Prostate gland (tissue), 2 donors: ENCODE data around the gene MN1. TPM values are rescaled to one million over a fixed set of nuclear protein-coding genes. Genes with fewer than 3 reads are reported as not detected.

ENCODE experiments used
- DNase-seq: peaks from one replicate; pipeline ENCODE4 v3.0.0-alpha.2; 2019; ENCODE audit warnings: low spot score
- H3K27ac ChIP-seq, 2 donors: fragments of 200-600 bp; sonication (generic); 2 replicates each; pipeline ENCODE4 v1.5.1; 2017 to 2019
- H3K27me3 ChIP-seq: fragments of 200-600 bp; sonication (generic); replicated peaks from 2 replicates; pipeline ENCODE4 v1.5.1; 2019; ENCODE audit not compliant: insufficient read depth
- H3K36me3 ChIP-seq, 2 donors: fragments of 200-600 bp; sonication (generic); 1 replicate in 1 of 2; 2 replicates in 1 of 2; pipeline versions ENCODE4 v1.5.1 to v1.8.1; 2017 to 2019
- H3K4me1 ChIP-seq: fragments of 200-600 bp; sonication (generic); replicated peaks from 2 replicates; pipeline ENCODE4 v1.5.1; 2019
- H3K4me3 ChIP-seq, 2 donors: fragments of 200-600 bp; sonication (generic); 2 replicates each; pipeline ENCODE4 v1.5.1; 2017 to 2019
- H3K9me3 ChIP-seq: fragments of 200-600 bp; sonication (generic); 2 replicates; pipeline ENCODE4 v1.5.1; 2017
- POLR2A ChIP-seq: fragments of 450-650 bp; IDR thresholded peaks from one replicate; pipeline ENCODE4 v1.6.1; 2016; ENCODE audit warnings: antibody characterized with exemption, mild to moderate bottlenecking
- POLR2AphosphoS5 ChIP-seq: sonication (generic); formaldehyde crosslinking; IDR thresholded peaks from one replicate; pipeline ENCODE4 v1.6.1; 2017; ENCODE audit warnings: antibody characterized with exemption
- WGBS: methylation state at CpG from one replicate; pipeline ENCODE4 v1.1.5; 2018; 5-methylcytosine and 5-hydroxymethylcytosine counted together
- intact Hi-C: fragments of 100-400 bp; cut with DNase I; formaldehyde crosslinking; loops from one replicate; pipeline ENCODE4 v1.14.2; 2022
- total RNA-seq, 2 donors: library from RNA; depleted of rRNA; stranded (reverse); fragments of >200 nt; gene quantifications; one replicate each; pipeline ENCODE4 v1.1.0, GENCODE V29; 2016
- TF ChIP-seq, protein P1 (sequence below), 4 experiments: fragments of 200-600 bp in 2 of 4; fragments of 450-650 bp in 2 of 4; sonication (generic) in 2 of 4; IDR thresholded peaks; 1 replicate in 3 of 4; 2 replicates in 1 of 4; pipeline ENCODE4 v1.5.1; 2016 to 2019; ENCODE audit warnings: antibody characterized with exemption in 4 of 4, mild to moderate bottlenecking in 2 of 4, moderate library complexity in 2 of 4

Gene MN1
- total RNA-seq, 2 donors from 2014 or later, result 5.5 to 5.8 TPM

DNA sequence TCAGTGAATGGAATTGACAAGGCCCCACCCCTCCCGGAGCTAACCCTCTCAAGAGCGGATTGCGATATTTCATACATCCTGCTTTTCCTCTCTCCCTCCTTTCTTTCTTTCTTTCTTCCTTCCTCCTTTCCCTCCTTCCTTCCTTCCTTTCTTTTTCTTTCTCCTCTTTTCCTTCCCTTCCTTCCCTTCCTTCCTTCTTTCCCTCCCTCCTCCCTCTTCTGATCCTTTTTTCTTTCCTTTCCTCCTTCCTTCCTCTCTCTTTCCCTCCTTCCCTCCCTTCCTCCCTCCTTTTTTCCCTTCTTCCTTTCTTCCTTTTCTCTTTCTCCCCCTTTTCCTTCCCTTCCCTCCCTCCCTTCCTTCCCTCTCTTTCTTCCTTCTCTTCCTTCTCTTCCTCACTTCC is 15.0 kb upstream of the MN1 start:
- no peaks in the 10 kb centered on the region for H3K4me1 ChIP-seq
- H3K4me3 ChIP-seq, result no peak overlapping the region
- intact Hi-C loops, result no loop called here
- H3K9me3 ChIP-seq, result no peaks in the 10 kb centered on the region
- H3K27me3 ChIP-seq, result no peaks in the 10 kb centered on the region
- TF ChIP-seq, protein P1, sequence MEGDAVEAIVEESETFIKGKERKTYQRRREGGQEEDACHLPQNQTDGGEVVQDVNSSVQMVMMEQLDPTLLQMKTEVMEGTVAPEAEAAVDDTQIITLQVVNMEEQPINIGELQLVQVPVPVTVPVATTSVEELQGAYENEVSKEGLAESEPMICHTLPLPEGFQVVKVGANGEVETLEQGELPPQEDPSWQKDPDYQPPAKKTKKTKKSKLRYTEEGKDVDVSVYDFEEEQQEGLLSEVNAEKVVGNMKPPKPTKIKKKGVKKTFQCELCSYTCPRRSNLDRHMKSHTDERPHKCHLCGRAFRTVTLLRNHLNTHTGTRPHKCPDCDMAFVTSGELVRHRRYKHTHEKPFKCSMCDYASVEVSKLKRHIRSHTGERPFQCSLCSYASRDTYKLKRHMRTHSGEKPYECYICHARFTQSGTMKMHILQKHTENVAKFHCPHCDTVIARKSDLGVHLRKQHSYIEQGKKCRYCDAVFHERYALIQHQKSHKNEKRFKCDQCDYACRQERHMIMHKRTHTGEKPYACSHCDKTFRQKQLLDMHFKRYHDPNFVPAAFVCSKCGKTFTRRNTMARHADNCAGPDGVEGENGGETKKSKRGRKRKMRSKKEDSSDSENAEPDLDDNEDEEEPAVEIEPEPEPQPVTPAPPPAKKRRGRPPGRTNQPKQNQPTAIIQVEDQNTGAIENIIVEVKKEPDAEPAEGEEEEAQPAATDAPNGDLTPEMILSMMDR (IDR thresholded peaks at IDR 0.05), result no peak
- TF ChIP-seq POLR2A (no peak), POLR2AphosphoS5 (no peak)
- no peak for DNase-seq
- no peak overlapping the region for H3K27ac ChIP-seq
- H3K36me3 ChIP-seq, result no peaks in the 10 kb centered on the region
- WGBS, result 87% methylated on average over 3 of the region's 3 CpGs

DNA sequence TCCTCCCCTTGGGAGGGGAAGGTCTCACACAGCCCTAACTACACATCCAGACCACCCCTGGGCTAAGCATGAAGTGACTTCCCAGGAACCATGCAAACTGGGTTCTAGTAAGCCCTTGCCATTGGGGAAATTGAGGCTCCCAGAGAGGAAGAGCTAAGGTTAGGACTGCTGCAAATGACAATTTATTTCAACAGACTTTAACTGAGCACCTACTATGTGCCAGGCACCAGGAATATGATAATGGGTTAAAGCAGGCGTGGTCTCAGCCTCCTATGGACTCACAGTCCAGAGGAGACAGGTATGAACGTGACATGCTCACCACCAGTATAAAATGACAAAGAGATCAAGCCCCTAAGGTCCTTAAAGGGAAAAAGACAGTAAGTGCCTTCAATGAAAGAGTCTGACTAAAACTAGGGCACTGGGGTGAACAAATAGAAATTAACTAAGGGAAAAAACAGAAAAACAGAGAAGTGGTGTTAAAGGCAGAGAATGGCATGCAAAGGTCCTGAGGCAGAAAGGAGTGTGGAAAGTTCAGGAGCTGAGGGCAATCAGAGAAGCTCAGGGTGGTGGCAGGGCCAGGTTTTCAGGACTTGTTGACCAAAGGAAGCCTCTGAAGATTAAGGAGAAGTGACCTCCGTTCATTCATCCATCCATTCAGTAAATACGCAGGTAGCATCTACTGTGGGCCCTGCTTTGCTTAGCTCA is 14.4 kb upstream of the MN1 start:
- Histone ChIP-seq H3K4me3 (no peak overlapping the region), H3K4me1 (no peaks in the 10 kb centered on the region), H3K27ac (no peak overlapping the region), H3K36me3 (no peaks in the 10 kb centered on the region), H3K9me3 (no peaks in the 10 kb centered on the region), H3K27me3 (no peaks in the 10 kb centered on the region)
- WGBS, result 88% methylated on average over 4 of the region's 4 CpGs
- intact Hi-C loops, result no loop called here
- DNase-seq, result no peak
- TF ChIP-seq POLR2AphosphoS5, result no peak
- TF ChIP-seq POLR2A, result no peak
- TF ChIP-seq, protein P1 (IDR thresholded peaks at IDR 0.05), result no peak

DNA sequence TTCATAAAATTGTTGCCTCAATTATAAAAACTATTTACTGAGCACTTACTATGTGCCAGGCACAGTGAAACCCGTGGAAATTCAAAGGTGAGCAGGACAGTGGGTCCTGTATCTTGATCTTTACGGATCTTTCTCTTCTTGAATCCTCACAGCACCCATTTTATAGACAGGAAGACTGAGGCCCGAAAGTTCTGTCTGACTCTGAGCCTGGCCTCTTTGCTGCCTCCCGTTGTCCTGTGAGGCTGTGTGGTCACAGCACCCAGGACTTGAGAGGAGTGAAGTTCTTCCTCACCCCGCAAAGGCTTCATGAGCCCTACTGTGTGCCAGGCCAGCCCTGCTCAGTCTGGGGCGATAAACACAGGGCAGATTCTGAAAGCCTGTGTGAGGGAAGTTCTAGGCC is 13.4 kb upstream of the MN1 start:
- TF ChIP-seq, protein P1 (IDR thresholded peaks at IDR 0.05), result no peak
- TF ChIP-seq POLR2A, result no peak
- TF ChIP-seq POLR2AphosphoS5, result no peak
- no peak for DNase-seq
- intact Hi-C loops, result no loop called here
- H3K4me1 ChIP-seq, result peaks cover 4% of the 10 kb centered on the region
- WGBS, result 90% methylated on average over 6 of the region's 6 CpGs
- no peaks in the 10 kb centered on the region for H3K9me3 ChIP-seq
- no peak overlapping the region for H3K27ac ChIP-seq
- no peak overlapping the region for H3K4me3 ChIP-seq
- no peaks in the 10 kb centered on the region for H3K27me3 ChIP-seq
- H3K36me3 ChIP-seq, result no peaks in the 10 kb centered on the region

DNA sequence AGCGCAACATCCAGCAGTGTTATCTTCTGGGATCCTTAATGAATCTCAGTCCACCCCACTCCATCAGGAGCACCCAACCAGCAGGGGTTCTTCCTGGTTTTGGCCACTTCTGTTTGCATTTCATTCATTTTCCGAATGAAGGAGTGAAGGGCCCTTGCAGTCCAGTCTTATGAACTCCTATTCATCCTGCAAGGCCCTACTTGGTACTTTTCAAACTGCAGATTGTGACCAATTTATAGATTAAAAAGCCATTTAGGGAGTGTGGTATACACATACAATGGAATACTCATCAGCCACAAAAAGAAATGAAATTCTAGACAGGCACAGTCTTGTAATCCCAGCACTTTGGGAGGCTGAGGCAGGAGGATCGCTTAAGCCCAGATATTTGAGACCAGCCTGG is 10.2 kb upstream of the MN1 start:
- 93% methylated on average over 3 of the region's 3 CpGs for WGBS
- no peaks in the 10 kb centered on the region for H3K9me3 ChIP-seq
- DNase-seq, result no peak
- TF ChIP-seq POLR2A (no peak), POLR2AphosphoS5 (no peak)
- TF ChIP-seq, protein P1 (IDR thresholded peaks at IDR 0.05), result no peak
- intact Hi-C loops, result no loop called here
- peaks cover 4% of the 10 kb centered on the region for H3K4me1 ChIP-seq
- H3K36me3 ChIP-seq, result no peaks in the 10 kb centered on the region
- H3K27me3 ChIP-seq, result no peaks in the 10 kb centered on the region
- no peak overlapping the region for H3K4me3 ChIP-seq
- no peak overlapping the region for H3K27ac ChIP-seq

DNA sequence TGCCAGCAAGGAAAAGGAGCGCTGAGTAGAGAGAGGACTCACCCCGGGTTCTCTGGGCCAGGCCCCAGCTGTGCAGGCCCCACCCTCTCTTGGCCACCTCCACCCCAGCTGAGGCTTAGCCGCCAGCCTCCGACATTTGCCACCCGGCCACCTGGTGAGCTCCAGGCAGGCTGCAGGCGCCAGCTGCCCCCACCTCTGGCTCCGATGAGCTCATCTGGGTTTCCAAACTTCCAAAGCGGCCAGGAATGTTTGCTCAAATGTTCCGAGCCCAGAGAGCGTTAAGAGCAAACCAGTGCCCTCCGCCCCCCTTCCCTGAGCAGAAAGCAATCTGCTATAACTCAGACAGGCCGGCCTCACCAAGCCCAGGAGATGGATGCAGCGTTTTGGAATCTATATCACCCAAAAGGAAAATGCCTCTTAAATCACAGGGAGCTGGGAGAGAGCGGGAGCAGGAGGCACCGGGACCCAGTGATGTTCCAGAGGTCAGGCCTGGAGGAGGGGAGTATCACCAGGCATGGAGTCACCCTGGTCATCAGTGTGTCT is 9.1 kb upstream of the MN1 start:
- Histone ChIP-seq H3K9me3 (no peaks in the 10 kb centered on the region), H3K4me3 (no peak overlapping the region), H3K36me3 (no peaks in the 10 kb centered on the region), H3K4me1 (peaks cover 4% of the 10 kb centered on the region), H3K27me3 (no peaks in the 10 kb centered on the region), H3K27ac (peak overlapping the region in 1 of 2 donors; percentile 58)
- TF ChIP-seq, protein P1 (IDR thresholded peaks at IDR 0.05), result no peak
- TF ChIP-seq POLR2A (no peak), POLR2AphosphoS5 (no peak)
- WGBS, result 15% methylated on average over 15 of the region's 15 CpGs
- DNase-seq, result peak; percentile 27
- intact Hi-C loops, result no loop called here
